NK-92 (cell line): ENCODE results near the gene HSD11B1L.

Source experiments
- DNase-seq: peaks from one replicate; lab custom pipeline; 2025; ENCODE audit not compliant: unreplicated experiment; lab: John Stamatoyannopoulos, UW

HSD11B1L gene, protein sequence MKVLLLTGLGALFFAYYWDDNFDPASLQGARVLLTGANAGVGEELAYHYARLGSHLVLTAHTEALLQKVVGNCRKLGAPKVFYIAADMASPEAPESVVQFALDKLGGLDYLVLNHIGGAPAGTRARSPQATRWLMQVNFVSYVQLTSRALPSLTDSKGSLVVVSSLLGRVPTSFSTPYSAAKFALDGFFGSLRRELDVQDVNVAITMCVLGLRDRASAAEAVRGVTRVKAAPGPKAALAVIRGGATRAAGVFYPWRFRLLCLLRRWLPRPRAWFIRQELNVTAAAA

DNA sequence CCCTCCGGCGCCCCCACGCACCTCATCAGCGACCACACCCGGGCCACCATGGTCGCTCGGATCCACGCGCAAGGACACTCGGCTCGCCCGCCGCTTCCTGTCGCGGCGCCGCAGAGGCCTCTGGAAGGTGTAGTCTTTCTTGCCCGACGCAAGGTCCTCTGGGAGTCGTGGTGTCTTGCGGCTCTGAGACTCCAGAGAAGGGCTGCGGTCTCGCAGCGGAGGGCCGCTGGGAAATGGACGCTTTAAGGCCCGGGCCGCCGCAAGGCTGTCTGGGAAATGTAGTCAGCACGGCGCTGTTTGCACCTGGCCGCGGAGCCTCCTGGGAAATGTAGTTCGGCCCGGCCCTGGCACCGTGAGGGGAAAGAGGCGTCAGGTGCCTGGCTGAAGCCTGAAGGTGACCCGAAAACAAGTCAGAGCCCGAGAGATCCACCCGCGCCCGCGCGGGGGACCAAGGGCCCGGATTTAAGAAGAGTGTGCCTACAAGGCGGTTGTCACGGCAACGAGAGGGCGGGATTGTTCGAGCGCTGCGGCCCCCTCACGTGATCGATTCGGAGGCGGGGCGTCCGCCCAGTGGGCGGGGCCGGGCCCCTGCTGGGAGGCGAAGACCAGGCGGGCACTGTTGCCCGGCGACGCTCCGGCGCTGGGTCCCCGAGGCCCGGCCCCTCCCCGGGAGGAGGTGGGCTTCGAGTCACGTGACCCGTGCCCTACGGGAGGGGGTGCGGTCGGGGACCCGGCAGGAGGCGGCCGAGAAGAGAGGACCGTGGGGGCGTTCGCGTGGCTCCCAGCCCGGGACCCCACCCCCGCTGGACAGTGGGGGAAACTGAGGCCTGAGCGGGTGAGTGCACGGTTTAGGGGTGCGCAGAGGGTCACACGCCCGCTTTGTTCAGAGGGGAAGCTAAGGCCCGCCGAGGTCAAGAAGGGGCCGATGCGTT lies at the start of gene HSD11B1L, which contains the start of gene MICOS13:
HSD11B1L (plus strand) TSS at position 591 of the 932 bp plus-strand sequence. CDS start 3,806 bp downstream, outside the sequence.
MICOS13 (minus strand) TSS at position 80 of the 932 bp plus-strand sequence; CDS start at position 50, 30 bp downstream.
- DNase-seq: peak; percentile 87

DNA sequence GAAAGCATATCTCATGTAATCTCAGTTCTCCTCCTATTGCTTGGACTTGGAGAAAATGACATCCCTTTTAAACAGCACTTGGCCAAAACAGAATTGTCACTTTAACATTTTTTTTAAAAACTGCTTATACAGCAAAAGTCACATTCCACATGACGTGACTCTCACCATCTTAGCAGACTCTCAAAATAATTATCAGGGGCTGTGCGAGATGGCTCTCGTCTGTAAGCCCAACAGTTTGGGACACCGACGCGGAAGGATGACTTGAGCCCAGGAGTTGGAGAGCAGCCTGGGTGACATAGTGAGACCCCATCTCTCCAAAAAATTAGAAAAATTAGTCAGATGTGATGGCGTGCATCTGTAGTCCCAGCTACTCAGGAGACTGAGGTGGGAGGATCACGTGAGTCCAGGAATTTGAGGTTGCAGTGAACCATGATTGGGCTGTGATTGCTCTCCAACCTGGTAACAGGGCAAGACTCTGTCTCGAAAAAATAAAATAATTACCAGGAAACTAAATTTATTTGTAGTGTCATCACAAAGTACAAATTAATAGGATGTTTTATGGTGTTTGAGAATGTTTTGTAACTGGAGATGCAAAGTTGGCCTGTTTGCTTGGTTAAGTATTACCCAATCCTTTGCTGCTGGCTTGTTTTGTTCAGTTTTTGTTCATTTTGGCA lies 49.1 kb upstream of the HSD11B1L start:
- no peak for DNase-seq

DNA sequence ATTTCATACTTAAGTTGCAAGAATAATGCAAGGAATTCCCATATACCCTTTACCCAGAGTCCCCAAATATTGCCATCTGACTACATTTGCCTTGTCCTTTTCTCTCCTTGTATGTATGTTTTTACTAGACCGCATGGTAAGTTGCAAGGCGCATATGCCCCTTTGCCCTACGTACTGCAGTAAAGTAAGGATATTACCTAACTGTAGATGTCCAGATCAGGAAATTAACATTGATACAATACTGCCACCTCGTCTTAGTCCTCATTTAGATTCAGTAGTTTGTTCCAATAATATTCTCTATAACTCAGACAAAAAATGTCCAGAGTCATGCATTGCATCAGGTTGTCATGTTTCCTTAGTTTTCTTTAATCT lies 48.6 kb upstream of the HSD11B1L start:
- no peak for DNase-seq

DNA sequence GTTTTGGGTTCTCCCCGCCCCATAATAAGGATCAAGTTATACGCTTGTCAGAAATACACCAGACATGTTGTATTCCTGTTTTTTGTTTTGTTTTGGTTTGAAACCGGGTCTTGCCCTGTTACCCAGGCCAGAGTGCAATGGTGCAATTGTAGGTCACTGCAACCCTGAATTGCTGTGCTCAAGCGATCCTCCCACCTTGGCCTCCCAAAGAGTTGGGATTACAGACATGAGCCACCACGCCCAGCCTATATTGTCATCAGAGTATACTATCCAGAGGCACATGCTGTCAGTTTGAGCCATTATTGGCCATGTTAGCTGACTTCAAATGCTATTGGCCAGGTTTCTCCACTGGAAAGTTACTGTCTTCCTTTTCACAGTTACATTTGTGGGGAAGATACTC lies 48.2 kb upstream of the HSD11B1L start:
- DNase-seq: no peak

DNA sequence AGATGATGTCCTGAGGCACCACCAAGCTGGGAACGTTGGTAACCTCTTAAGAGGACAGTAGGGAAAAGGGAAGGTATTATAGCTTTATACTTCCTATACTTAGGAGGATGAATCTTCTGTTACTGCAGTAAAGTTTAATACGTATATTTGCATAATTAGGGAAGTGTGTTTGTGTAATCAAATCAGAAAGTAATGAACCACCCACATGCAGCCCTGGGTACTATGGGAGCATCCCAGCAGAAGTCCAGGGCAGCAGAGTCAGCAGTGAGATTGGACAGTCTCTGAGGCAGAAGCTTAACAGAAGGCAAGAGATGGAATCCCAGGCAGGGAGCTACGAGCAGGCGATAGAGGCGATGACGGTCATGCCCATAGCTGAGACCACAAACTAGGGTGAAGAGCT lies 45.4 kb upstream of the HSD11B1L start:
- DNase-seq: no peak

DNA sequence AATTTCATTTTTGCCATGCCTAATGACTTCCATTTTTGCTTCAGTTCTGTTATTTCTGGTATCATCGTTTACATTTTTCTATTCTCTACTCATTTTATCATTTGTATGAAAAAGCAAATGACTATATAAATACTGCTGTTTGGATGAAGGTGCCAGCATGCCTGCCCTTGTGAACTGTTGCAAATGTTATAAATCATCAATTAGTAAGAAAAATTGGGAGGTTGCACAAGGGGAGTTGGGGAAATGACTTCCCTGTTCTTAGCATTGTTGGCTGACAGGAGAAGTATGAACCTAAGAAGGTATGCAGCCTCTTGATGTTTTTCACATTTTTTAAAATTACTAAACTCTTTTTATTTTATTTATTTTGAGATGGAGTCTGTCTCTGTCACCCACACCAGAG lies 42.9 kb upstream of the HSD11B1L start:
- no peak for DNase-seq

DNA sequence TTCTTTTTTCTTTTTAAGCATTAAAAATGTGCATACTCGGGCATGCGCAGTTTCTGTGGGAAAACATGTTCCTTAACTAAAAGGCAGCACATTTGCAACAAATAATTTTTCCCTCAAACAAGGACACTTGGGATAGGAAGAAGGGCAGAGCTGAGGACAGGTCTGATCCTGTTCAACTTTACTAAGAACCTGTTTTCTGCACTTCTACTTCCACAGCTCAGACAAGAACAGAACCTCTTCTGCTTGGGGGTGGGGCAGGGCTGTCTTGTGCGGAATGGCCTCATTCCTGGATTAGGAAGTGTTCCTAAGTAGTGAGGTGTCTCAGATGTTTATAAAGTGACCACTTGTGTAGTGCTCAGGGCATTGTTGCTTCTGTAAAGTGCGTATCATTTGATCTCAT lies 39.7 kb upstream of the HSD11B1L start:
- DNase-seq: no peak

DNA sequence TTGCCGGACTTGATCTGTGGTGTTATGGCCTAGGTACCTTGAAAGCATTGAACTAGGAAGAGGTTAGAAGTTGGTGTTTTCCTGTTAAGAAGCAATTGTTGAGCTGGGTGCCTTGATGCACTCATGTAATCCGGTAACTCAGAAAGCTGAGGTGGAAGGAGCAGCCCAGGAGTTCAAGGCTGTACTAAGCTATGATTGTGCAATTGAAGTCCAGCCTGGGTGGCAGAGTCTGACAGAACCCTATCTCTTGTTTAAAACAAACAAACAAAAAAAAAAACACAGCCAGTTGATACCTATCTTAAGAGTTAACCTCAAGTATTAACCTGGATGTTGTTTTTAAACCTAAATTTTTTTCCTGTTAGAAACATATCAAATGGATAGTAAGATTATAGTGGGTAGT lies 38.6 kb upstream of the HSD11B1L start:
- no peak for DNase-seq

DNA sequence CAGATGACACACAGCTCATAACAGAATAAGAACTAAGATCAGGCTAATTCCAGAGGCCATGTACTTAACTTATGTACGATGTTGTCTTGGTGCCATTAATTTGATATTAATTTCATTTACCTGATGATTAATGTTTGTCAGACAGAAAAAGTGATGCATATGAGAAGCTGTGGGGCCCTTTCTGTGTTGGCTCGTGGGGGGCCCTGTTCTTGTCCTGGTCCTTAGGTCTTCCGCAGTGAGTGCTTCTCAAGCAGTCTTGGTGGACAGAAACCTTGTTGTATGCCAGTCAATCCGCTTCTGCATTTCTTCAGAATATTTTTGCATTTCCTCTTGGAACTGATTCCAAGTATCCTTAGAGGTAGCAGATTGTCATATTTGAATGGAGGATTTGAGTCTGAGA lies 37.8 kb upstream of the HSD11B1L start:
- no peak for DNase-seq

DNA sequence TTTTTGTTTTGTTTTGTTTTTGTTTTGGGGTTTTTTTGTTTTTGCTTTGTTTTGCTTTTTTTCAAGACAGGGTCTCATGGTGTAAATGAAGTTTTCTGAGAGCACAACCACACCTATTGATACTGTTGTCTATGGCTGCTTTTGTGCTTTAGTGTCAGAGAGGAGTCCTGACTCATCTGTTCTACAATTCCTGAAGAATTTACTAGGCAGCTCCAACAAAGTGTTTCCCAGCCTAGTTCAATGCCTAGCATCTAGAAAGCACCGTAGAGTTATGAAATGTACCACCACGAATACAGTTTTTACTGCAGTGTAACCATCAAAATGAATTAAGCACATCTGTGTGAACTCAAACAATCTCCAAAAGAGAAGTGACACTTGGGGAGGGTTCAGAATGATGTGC lies 36.8 kb upstream of the HSD11B1L start:
- DNase-seq: no peak

DNA sequence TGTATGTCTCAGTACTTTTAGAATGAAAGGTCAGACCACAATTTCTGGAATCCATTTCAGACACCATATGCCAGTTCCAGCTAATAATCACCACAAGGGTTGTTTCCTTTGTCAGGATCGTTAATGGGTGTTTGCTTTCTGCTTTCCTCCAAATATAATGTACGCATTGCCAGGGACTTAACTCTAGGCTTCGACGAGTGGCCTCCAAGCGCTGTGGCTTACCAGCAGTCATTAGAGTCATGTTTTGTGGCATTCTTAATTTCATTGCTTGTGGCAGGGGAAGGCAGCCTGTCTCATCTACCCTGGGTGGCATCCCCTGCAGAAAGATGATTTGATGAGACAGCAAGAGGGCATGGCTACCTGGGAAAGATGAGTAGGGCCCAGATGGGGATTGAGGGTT lies 35.4 kb upstream of the HSD11B1L start:
- DNase-seq: no peak

DNA sequence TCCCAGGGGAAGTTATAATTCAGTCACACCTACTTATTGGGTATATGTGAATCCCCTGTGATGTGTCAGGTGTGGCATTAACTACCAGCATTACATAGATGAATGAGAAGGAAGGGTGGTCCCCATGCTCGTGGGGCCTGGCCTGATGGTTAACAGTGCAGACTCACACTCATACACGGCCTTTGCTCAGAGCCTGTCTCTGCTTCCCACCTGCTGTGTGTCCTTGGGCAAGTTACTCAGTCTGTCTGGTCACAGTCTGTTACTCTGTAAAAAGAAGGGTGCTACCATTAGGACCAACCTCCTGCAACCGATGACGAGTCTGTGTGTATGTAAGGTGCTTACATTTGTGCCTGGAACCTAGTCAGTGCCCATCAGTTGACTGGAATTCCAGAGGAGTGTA lies 34.1 kb upstream of the HSD11B1L start:
- DNase-seq: no peak

DNA sequence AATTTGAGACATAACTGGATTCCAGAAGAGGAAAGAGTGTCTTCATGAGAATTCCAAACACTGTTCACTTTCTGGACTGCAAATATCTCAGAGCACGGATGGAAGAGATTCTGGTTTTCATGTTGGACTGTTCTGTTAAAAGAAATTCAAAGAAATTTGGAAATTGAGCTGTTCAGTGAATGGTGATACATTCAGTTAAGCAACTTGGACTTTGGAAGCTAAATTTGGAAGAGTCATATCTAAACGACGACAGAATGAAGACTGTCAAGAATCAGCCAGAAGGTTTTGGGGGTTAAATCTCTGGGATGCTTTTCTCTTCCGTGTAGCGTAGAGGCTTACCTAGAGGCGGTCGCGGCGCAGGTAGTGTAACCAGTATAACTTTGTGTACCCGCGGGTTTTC lies 32.4 kb upstream of the HSD11B1L start:
- DNase-seq: no peak

DNA sequence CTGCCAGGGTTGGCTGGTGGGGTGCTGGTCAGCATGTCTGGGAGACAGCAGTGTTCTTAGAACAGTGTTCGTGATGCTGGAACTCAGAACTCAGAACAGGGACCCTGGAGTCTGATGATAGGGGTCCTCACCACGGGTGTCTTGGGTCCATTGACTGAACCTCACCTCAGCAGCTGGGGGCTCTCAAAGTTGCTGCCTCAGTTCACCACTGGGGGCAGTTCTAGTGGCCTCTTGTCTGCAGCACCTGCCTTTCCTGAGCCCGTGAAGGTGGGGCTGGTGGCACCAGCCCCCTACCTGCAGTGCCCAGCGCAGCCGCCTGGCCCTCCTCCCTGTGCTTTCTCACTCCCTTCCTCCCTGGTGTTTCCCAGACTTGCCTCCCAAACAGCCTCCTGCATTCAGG lies 29.5 kb upstream of the HSD11B1L start:
- DNase-seq: no peak

DNA sequence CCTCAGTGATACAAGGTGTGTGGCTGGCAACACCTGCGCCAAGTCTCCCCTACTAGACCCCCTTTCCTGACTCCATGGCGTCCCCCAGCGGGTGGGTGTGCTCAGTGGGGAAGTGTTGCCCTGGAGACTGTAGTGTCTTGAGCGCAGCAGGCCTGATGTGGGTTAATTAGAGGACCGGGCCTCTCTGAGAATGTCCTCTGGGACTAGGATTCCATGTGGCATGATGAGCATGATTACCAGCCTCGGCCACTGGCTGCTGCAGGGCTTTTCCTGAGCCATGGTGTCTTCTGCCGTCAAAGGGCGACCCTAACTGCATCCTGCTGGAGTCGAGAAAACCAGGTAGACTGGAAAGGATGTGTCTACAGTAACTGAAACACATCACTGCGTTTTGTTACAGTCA lies 28.6 kb upstream of the HSD11B1L start:
- DNase-seq: no peak

DNA sequence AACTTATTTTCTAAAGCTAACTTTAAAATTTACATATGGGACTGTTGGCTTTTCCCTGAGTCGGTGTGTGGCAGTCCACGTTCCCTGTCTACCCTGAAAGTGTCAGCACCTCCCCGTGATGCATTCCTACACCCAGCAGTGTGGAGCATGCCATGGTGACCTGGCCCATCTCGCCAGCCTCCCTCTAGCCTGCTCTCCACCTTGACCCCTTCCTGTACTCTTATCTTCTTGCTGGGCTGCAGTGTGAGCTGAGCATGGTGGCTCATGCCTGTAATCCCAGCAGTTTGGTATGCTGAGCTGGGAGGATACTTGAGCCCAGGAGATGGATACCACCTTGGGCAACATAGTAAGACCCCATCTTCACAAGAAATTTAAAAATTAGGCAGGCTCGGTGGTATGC lies 25.9 kb upstream of the HSD11B1L start:
- no peak for DNase-seq

DNA sequence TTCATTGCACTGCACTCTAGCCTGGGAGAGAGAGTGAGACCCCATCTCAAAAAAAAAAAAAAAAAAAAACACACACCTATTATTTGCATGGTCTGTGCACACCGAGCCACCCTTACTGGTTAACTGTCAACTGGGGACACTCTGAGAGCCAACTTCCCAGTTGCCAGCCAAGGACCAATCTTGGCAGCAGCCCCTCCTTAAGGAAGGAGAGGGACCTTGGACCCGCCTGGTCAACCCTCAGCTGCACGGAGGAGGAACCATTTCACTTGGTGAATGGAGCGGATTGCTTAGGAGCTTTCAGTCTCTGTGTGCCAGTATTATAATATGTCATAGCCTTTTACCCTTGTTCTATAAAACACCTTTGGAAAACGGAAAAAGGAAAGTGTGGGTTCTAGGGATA lies 25.4 kb upstream of the HSD11B1L start:
- no peak for DNase-seq

DNA sequence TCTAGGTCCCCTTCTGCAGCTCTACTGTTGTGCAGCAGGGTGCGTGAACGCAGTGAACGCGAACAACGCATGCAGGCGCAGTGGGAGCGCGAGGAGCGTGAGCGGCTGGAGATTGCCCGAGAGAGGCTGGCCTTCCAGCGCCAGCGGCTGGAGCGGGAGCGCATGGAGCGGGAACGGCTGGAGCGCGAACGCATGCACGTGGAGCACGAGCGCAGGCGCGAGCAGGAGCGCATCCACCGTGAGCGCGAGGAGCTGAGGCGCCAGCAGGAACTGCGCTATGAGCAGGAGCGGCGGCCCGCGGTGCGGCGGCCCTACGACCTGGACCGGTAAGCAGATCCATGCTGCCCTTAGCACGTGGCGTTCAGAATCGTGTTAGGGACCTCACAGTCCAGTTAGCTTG lies 19.3 kb upstream of the HSD11B1L start:
- DNase-seq: no peak

DNA sequence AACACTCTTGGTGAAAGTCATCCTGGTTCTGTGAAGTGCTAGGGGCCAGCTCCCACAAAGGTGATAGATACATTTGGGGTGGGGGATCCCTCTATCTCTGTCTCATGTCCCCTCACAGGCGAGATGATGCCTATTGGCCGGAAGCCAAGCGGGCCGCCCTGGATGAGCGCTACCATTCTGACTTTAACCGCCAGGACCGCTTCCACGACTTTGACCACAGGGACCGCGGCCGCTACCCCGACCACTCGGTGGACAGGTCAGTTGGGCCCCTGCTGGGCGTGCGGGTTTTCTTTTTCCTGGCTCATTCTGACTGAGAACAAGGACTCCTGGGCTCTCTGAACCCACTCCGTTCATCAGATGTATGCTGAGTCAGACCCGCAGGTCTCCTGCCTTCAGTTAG lies 16.9 kb upstream of the HSD11B1L start:
- DNase-seq: no peak

DNA sequence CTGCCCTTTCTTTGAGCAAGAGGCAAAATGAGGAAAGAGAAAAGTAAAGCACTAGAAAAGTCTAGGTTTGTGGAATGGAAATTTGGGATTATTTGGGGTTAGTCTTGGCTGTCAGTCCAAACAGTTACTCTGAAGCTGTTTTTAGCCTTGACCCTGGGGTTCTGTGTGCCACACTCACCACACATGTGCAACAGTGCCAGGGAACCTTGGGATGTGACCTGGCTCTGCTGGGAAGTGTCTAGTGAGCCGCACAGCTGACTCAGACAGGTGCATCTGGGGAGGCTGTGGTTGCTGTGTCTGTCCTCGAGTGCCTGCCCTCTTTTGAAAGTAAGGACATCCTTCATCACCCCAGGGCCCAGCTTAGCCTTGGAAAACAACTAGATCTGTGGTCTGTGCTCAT lies 16.3 kb upstream of the HSD11B1L start:
- no peak for DNase-seq

DNA sequence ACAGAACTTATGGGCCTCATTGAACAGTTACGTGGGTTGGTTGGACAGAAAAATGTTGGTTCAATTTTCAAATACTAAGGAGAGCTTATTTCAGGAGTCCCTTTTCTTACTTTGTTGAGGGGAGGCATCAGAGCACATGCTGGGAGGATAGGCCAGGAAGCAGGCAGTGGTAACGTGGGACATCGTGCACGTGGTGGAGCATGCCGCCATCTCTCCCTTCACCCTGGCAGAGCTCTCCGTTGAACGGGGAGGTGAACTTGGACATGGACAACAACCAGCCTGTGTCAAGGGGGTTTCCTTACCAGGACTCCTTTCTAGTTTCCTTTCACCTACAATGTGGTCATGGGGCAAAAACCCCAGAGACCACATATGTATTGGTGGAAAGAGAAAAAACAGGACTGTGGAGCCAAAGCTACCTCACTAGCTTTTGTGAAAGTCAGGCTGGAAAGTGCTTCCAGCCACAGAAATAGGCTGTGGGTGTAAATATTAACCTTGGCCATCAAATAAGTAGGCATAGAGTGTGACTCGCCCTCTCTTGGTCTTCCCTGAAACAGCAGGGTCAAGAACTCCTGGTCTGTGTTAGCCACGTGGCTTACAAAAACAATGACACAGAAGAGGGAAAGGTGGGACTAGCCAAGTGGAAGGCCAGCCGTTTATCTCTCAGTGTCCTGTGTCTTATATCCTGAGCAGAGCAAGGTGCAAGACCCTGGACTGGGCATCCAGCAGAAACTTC lies 14.9 kb upstream of the HSD11B1L start:
- DNase-seq: no peak
